ENCODE data around the gene TMEM143.
"Not testable (repeated sequence)": the region's sequence is repeated elsewhere in the genome, so short reads cannot be mapped to it uniquely, and the experiment has no call there.

The TMEM143 gene

GRCh38 chr19:48325265-48325910 is 38.4 kb downstream of the TMEM143 start, which contains the start of gene EMP3:
EMP3 (plus strand) TSS chr19:48325552; CDS start chr19:48326845, 1,293 bp downstream.
- no peak for DNase-seq

- peak; percentile 99 for DNase-seq
These were observed 41.8 kb downstream of the TMEM143 start for GRCh38 chr19:48321622-48322591.

- peak; percentile 94 for DNase-seq
These were observed 42.4 kb downstream of the TMEM143 start for GRCh38 chr19:48321372-48321621.

GRCh38 chr19:48319647-48320541 is 43.8 kb downstream of the TMEM143 start:
- DNase-seq: peak; percentile 63

- no peak for DNase-seq
These were observed 45.3 kb downstream of the TMEM143 start for GRCh38 chr19:48318286-48318987.

GRCh38 chr19:48317708-48317960 is 46.1 kb downstream of the TMEM143 start:
- DNase-seq: not testable (repeated sequence)

- no peak for DNase-seq
These were observed 48.0 kb downstream of the TMEM143 start for GRCh38 chr19:48315712-48316111.

GRCh38 chr19:48311384-48311783 is 52.4 kb downstream of the TMEM143 start:
- DNase-seq: no peak

- DNase-seq: no peak
These were observed 53.5 kb downstream of the TMEM143 start for GRCh38 chr19:48310227-48310626.

GRCh38 chr19:48309731-48310130 is 54.0 kb downstream of the TMEM143 start:
- DNase-seq: not testable (repeated sequence)

- no peak for DNase-seq
These were observed 54.8 kb downstream of the TMEM143 start for GRCh38 chr19:48308631-48309586.

GRCh38 chr19:48303866-48304265 is 59.9 kb downstream of the TMEM143 start:
- DNase-seq: no peak

- DNase-seq: no peak
These were observed 60.4 kb downstream of the TMEM143 start for GRCh38 chr19:48303367-48303766.

GRCh38 chr19:48302600-48302959 is 61.2 kb downstream of the TMEM143 start:
- DNase-seq: no peak

- no peak for DNase-seq
These were observed 61.7 kb downstream of the TMEM143 start for GRCh38 chr19:48301886-48302599.

GRCh38 chr19:48297975-48298374 is 65.8 kb downstream of the TMEM143 start:
- no peak for DNase-seq

GRCh38 chr19:48296963-48297734 is 66.6 kb downstream of the TMEM143 start:
- DNase-seq: no peak

- no peak for DNase-seq
These were observed 68.3 kb downstream of the TMEM143 start for GRCh38 chr19:48295458-48295857.

GRCh38 chr19:48292798-48293197 is 70.9 kb downstream of the TMEM143 start:
- DNase-seq: no peak

- not testable (repeated sequence) for DNase-seq
These were observed 72.3 kb downstream of the TMEM143 start for GRCh38 chr19:48291489-48291815.

Data from NK-92 treated with Interleukin-12 subunit alpha and Interleukin-12 subunit beta, amount 100 ng/mL, for 24 hours (cell line).